Keratinocyte (primary cell): Measurements from ENCODE around the gene DCHS2. TPM values are rescaled to one million over a fixed set of nuclear protein-coding genes. Genes with fewer than 3 reads are reported as not detected.
A peak's percentile ranks its signal among the peaks of the same experiment; 100 is the strongest.

Source experiments
- DNase-seq: peaks from one replicate; pipeline ENCODE4 v3.0.0-alpha.2; 2011; ENCODE audit warnings: low read depth, missing footprints, low spot score
- FAIRE-seq: peaks from 2 replicates; lab custom pipeline; 2011; peaks lifted over from hg19 to GRCh38; lab: Jason Lieb, UNC
- H2AFZ ChIP-seq: 2 replicates; pipeline ENCODE4 v1.6.0; 2012; ENCODE audit warnings: low read length, control low read depth, inconsistent platforms; ENCODE audit not compliant: control insufficient read depth
- H3K27ac ChIP-seq: 2 replicates; pipeline ENCODE4 v1.5.1; 2011; ENCODE audit warnings: low read length; ENCODE audit not compliant: control insufficient read depth, insufficient read depth
- H3K27me3 ChIP-seq: 3 replicates; pipeline ENCODE4 v1.6.0; 2011; ENCODE audit warnings: low read length; ENCODE audit not compliant: control insufficient read depth, insufficient read depth; ENCODE audit errors: extremely low read depth
- H3K36me3 ChIP-seq, 2 experiments: 2 replicates in 1 of 2; 3 replicates in 1 of 2; pipeline ENCODE4 v1.5.1; 2011; ENCODE audit warnings: low read length in 2 of 2, mild to moderate bottlenecking in 1 of 2; ENCODE audit not compliant: control insufficient read depth in 2 of 2, insufficient read depth in 2 of 2; ENCODE audit errors: extremely low read depth in 1 of 2
- H3K4me1 ChIP-seq: 3 replicates; pipeline ENCODE4 v1.5.1; 2011; ENCODE audit warnings: low read length; ENCODE audit not compliant: control insufficient read depth, insufficient read depth; ENCODE audit errors: extremely low read depth
- H3K4me2 ChIP-seq: 3 replicates; pipeline ENCODE4 v1.6.0; 2011; ENCODE audit warnings: low read depth, low read length; ENCODE audit not compliant: control insufficient read depth, insufficient read depth; ENCODE audit errors: extremely low read depth
- H3K4me3 ChIP-seq, 3 experiments: fragments of 200-600 bp in 1 of 3; sonication (generic) in 1 of 3; 2 replicates in 2 of 3; 3 replicates in 1 of 3; pipeline ENCODE4 v1.5.1; 2011 to 2016; ENCODE audit warnings: low read length in 3 of 3, mild to moderate bottlenecking in 3 of 3, control low read depth in 2 of 3, inconsistent platforms in 1 of 3, low read depth in 1 of 3, mixed read lengths in 1 of 3, mixed run types in 1 of 3, moderate library complexity in 1 of 3; ENCODE audit not compliant: control insufficient read depth in 2 of 3, insufficient read depth in 2 of 3; ENCODE audit errors: extremely low read depth in 1 of 3
- H3K79me2 ChIP-seq: 2 replicates; pipeline ENCODE4 v1.6.0; 2012; ENCODE audit warnings: low read length; ENCODE audit not compliant: control insufficient read depth, insufficient read depth
- H3K9ac ChIP-seq: 3 replicates; pipeline ENCODE4 v1.6.0; 2011; ENCODE audit warnings: low read length; ENCODE audit not compliant: control insufficient read depth, insufficient read depth; ENCODE audit errors: extremely low read depth
- H3K9me1 ChIP-seq: 3 replicates; pipeline ENCODE4 v1.6.0; 2011; ENCODE audit warnings: low read length; ENCODE audit not compliant: control insufficient read depth, insufficient read depth; ENCODE audit errors: extremely low read depth
- H3K9me3 ChIP-seq: 2 replicates; pipeline ENCODE4 v1.5.1; 2012; ENCODE audit warnings: low read depth, low read length; ENCODE audit not compliant: control insufficient read depth
- H4K20me1 ChIP-seq: 3 replicates; pipeline ENCODE4 v1.6.0; 2011; ENCODE audit warnings: low read length; ENCODE audit not compliant: control insufficient read depth, insufficient read depth; ENCODE audit errors: extremely low read depth
- EZH2 ChIP-seq: IDR thresholded peaks from one replicate; pipeline ENCODE4 v1.6.1; 2012; ENCODE audit warnings: inconsistent platforms, mild to moderate bottlenecking, low read length, moderate library complexity
- dilution Hi-C: fragments of 300-500 bp; cut with MboI; formaldehyde crosslinking; loops from one replicate; pipeline ENCODE4 v1.7.0; 2020; ENCODE audit warnings: low sequenced_read_pairs; ENCODE audit not compliant: extremely low pct_ligation_motif_present
- polyA plus RNA-seq, 5 experiments: library from polyadenylated mRNA; depleted of rRNA in 3 of 5; stranded (reverse) in 3 of 5; stranded (forward) in 1 of 5; unstranded in 1 of 5; fragments of >200 nt; gene quantifications; 1 replicate in 1 of 5; 2 replicates in 3 of 5; 3 replicates in 1 of 5; pipeline versions ENCODE4 v1.2.1 to v1.2.3, GENCODE V29; 2011 to 2012; ENCODE audit warnings: missing spikeins in 2 of 5, low read depth in 1 of 5, low replicate concordance in 1 of 5
- TF ChIP-seq, protein P1 (sequence below), 3 experiments: IDR thresholded peaks in 1 of 3; conservative IDR thresholded peaks in 1 of 3; optimal IDR thresholded peaks in 1 of 3; 2 replicates in 2 of 3; 3 replicates in 1 of 3; pipeline versions ENCODE3 to v1.5.1; 2011; ENCODE audit warnings: low read length in 3 of 3, mild to moderate bottlenecking in 3 of 3, moderate library complexity in 2 of 3, control low read depth in 1 of 3, inconsistent platforms in 1 of 3; ENCODE audit not compliant: insufficient read depth in 2 of 3; ENCODE audit errors: extremely low read depth in 1 of 3

DCHS2 gene
- polyA plus RNA-seq, 1 donor (not counting 4 experiments of a cell fraction or from before 2014, with no cell fraction given), result 0.01 TPM

DNA sequence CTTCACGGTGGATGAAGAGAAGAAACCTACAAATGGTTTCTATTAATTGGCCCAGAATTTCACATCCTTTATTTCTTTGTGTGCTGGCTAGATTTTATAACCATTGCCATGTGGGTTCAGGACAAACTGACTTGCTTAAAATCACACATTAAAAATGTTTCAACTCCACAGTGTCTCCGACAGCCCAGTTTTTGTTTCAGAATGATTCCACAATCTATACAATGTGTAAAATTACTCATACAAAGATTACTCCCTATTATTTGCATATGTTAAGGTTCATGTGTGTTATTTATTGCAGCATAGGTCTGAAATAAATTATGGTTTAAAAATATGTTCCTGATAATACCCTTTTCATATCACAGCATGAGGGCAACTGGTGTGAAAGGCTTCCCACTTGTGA is 20.6 kb downstream of the DCHS2 start:
- no peak overlapping the region for H3K4me2 ChIP-seq
- H3K4me1 ChIP-seq, result peaks cover 6% of the 10 kb centered on the region
- no peak for TF ChIP-seq EZH2
- TF ChIP-seq, protein P1, sequence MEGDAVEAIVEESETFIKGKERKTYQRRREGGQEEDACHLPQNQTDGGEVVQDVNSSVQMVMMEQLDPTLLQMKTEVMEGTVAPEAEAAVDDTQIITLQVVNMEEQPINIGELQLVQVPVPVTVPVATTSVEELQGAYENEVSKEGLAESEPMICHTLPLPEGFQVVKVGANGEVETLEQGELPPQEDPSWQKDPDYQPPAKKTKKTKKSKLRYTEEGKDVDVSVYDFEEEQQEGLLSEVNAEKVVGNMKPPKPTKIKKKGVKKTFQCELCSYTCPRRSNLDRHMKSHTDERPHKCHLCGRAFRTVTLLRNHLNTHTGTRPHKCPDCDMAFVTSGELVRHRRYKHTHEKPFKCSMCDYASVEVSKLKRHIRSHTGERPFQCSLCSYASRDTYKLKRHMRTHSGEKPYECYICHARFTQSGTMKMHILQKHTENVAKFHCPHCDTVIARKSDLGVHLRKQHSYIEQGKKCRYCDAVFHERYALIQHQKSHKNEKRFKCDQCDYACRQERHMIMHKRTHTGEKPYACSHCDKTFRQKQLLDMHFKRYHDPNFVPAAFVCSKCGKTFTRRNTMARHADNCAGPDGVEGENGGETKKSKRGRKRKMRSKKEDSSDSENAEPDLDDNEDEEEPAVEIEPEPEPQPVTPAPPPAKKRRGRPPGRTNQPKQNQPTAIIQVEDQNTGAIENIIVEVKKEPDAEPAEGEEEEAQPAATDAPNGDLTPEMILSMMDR (optimal IDR thresholded peaks at IDR 0.05 in 1 of 3, IDR thresholded peaks at IDR 0.05 in 1 of 3, conservative IDR thresholded peaks at IDR 0.05 in 1 of 3; ENCODE audit: extremely low read depth in 1 of 3, insufficient read depth in 2 of 3, low read length in 3 of 3), result no peak
- H3K27me3 ChIP-seq, result no peaks in the 10 kb centered on the region
- no peaks in the 10 kb centered on the region for H3K9me3 ChIP-seq
- DNase-seq, result no peak
- no peak overlapping the region for H3K9ac ChIP-seq
- FAIRE-seq, result no peak
- no peak overlapping the region for H3K4me3 ChIP-seq
- dilution Hi-C loops, result no loop called here
- H3K9me1 ChIP-seq, result no peaks in the 10 kb centered on the region
- H4K20me1 ChIP-seq, result no peaks in the 10 kb centered on the region
- H3K36me3 ChIP-seq, result no peaks in the 10 kb centered on the region
- H3K79me2 ChIP-seq, result no peaks in the 10 kb centered on the region
- H3K27ac ChIP-seq, result no peak overlapping the region
- H2AFZ ChIP-seq, result no peak overlapping the region

DNA sequence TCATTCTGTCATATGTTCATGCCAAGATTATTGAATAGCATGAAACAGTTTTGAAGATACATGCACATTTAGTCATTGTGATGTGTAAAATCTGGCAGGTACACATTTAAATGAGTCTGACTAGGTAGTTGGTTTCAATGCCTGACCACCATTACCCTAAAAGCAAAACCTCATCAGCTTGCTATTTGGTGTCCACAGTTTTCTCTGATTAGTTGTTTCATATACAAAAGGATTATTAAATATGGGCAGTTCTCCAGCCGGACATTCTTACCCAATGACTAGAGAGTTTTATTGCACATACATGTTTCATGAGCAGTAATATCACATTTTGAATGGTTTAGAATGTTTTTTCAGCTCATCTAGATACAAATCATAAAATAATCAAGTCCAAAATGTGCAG is 23.7 kb downstream of the DCHS2 start:
- FAIRE-seq (peak; percentile 41), DNase-seq (peak; percentile 83)
- Histone ChIP-seq H3K4me2 (peak overlapping the region; percentile 42), H4K20me1 (no peaks in the 10 kb centered on the region), H3K36me3 (no peaks in the 10 kb centered on the region), H3K9me1 (no peaks in the 10 kb centered on the region), H3K27ac (no peak overlapping the region), H3K4me1 (peaks cover 14% of the 10 kb centered on the region), H2AFZ (no peak overlapping the region), H3K27me3 (no peaks in the 10 kb centered on the region), H3K9ac (no peak overlapping the region), H3K9me3 (no peaks in the 10 kb centered on the region), H3K4me3 (peak overlapping the region in 1 of 3 experiments; percentile 13), H3K79me2 (no peaks in the 10 kb centered on the region)
- dilution Hi-C loops, result no loop called here
- TF ChIP-seq, protein P1 (optimal IDR thresholded peaks at IDR 0.05 in 1 of 3, IDR thresholded peaks at IDR 0.05 in 1 of 3, conservative IDR thresholded peaks at IDR 0.05 in 1 of 3; ENCODE audit: extremely low read depth in 1 of 3, insufficient read depth in 2 of 3, low read length in 3 of 3), result no peak
- TF ChIP-seq EZH2, result no peak
